Mucosa of descending colon (tissue), 3 donors: Measurements from ENCODE around the gene MYBBP1A. TPM values are rescaled to one million over a fixed set of nuclear protein-coding genes. Genes with fewer than 3 reads are reported as not detected.

Experiments used
- ATAC-seq: fragments of 200-7000 bp; cut with Tn5 transposase; one replicate; pipeline ENCODE4 v1.9.1; 2020; ENCODE audit warnings: mild to moderate bottlenecking, moderate library complexity
- DNase-seq, 3 donors: peaks; one replicate each; pipeline ENCODE4 v3.0.0-alpha.2; 2020
- H3K36me3 ChIP-seq: fragments of 200-600 bp; one replicate; pipeline ENCODE4 v1.8.0; 2021; ENCODE audit warnings: low read depth, mild to moderate bottlenecking
- H3K4me1 ChIP-seq: fragments of 200-600 bp; one replicate; pipeline ENCODE4 v1.8.0; 2021; ENCODE audit warnings: low read depth, mild to moderate bottlenecking
- H3K4me3 ChIP-seq: fragments of 200-600 bp; one replicate; pipeline ENCODE4 v1.8.0; 2021; ENCODE audit warnings: mild to moderate bottlenecking
- H3K9me3 ChIP-seq: fragments of 200-600 bp; one replicate; pipeline ENCODE4 v1.8.0; 2021; ENCODE audit warnings: mild to moderate bottlenecking
- intact Hi-C, 2 donors: fragments of 100-400 bp; cut with DNase I in 1 of 2; cut with micrococcal nuclease in 1 of 2; formaldehyde crosslinking; loops; one replicate each; pipeline versions ENCODE4 v1.11.0 to v1.11.1; 2022; cut with DNase I, micrococcal nuclease
- total RNA-seq, 3 donors: library from RNA; stranded (reverse); fragmentation: NEBNext Ultra II Directional in 2 of 3; extraction: Animal tissue kit (Norgen Biotek cat#: 25700) in 2 of 3; gene quantifications; one replicate each; pipeline versions ENCODE4 v1.2.1 to v1.2.4, GENCODE V29; 2021 to 2023
- TF ChIP-seq, protein P1 (sequence below): fragments of 200-600 bp; IDR thresholded peaks from one replicate; pipeline ENCODE4 v1.8.0; 2022; ENCODE audit warnings: antibody characterized with exemption, mild to moderate bottlenecking
- donor health status: DM: no; HTN: no; CAD: no; lungs with moderate emphysema.
- donor health status: DM: no; HTN: no; CAD: no.
- donor health status: DM: no; HTN: yes; CAD: no.

Gene MYBBP1A
- total RNA-seq, 3 donors from 2014 or later: 32.7 to 41.4 (median 36.7) TPM

DNA sequence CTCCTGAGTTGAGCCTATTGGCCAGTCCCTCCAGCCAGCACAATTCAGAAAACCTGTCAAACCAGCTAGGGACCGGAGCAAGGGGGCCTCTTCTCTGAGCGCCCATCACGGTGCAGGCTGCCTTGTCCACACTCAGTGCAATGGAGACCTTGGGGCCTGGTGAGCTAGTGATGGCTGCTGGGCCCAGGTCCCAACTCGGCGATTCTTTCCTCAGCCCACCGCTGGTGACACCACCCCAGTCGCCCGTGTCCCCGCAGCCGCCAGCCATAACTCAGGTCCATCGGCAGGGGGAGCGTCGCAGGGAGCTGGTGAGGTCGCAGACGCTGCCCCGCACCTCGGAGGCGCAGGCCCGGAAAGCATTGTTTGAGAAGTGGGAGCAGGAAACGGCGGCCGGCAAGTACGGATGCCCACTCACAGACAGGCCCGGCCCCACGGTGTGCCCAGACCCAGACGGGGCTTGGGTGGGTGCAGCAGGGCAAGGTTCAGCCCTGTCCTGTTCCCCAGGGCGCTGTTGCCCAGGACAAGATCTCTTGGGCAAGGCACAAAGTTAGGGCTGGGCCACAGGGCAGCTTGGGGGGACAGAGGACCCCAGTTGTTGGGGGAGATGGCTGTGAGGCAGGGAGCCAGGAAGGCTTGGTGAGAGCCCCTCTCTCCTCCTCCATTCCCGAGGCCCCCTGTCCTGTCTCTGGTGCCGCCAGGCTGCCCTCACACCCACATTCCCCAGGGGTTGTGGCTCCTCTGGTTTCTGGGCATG is 39.9 kb upstream of the MYBBP1A start:
- Histone ChIP-seq H3K36me3 (no peaks in the 10 kb centered on the region), H3K9me3 (no peaks in the 10 kb centered on the region), H3K4me3 (no peak overlapping the region), H3K4me1 (no peaks in the 10 kb centered on the region)
- peak; percentile 71 for ATAC-seq
- DNase-seq: peak in 2 of 3 donors; percentile 47 to 51
- TF ChIP-seq, protein P1, sequence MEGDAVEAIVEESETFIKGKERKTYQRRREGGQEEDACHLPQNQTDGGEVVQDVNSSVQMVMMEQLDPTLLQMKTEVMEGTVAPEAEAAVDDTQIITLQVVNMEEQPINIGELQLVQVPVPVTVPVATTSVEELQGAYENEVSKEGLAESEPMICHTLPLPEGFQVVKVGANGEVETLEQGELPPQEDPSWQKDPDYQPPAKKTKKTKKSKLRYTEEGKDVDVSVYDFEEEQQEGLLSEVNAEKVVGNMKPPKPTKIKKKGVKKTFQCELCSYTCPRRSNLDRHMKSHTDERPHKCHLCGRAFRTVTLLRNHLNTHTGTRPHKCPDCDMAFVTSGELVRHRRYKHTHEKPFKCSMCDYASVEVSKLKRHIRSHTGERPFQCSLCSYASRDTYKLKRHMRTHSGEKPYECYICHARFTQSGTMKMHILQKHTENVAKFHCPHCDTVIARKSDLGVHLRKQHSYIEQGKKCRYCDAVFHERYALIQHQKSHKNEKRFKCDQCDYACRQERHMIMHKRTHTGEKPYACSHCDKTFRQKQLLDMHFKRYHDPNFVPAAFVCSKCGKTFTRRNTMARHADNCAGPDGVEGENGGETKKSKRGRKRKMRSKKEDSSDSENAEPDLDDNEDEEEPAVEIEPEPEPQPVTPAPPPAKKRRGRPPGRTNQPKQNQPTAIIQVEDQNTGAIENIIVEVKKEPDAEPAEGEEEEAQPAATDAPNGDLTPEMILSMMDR: peak; percentile 17
- intact Hi-C loops: no loop called here

DNA sequence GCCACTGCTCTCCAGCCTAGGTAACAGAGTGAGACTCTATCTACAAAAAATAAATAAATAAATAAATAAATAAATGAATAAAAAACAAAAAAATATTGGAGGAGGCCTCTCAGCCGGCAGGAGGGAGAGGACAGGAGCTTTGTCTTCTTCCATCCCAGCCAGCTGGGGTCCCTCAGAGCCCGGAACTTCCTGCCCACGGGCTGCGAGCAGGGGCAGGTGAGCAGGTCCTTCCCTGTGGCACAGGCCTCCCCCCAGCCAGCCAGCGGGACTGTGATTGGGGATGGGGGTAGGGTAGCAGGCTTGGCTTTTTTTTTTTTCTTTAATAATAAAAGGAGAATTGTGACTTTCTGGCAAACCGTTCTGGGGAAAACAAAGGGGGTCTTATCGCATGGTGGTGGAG is 39.2 kb upstream of the MYBBP1A start:
- TF ChIP-seq, protein P1: no peak

DNA sequence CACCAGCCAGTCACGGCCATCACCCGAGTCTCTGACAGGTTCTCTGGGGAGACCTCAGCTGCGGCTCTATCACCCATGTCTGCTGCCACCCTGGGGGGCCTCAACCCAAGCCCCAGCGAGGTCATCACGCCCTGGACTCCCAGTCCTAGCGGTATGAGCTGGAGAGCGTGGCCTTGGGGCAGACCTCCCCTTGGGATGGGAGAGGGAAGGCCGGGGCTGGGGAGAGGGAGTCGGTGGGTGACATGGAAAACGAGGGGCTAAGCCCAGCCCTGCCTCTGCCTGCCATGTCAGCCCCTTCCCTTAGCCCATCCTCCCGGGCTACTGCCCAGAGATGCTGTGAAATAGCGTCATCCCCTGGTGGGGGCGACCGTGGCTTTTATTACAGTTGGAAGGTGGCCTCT is 37.8 kb upstream of the MYBBP1A start:
- TF ChIP-seq, protein P1: no peak
- intact Hi-C loops: no loop called here
- H3K4me1 ChIP-seq: no peaks in the 10 kb centered on the region
- no peaks in the 10 kb centered on the region for H3K9me3 ChIP-seq
- ATAC-seq: no peak
- DNase-seq: no peak
- H3K36me3 ChIP-seq: no peaks in the 10 kb centered on the region
- no peak overlapping the region for H3K4me3 ChIP-seq

More for the DNA sequence above, 39.2 kb upstream of the MYBBP1A start:
- Histone ChIP-seq H3K4me1 (no peaks in the 10 kb centered on the region), H3K4me3 (no peak overlapping the region), H3K9me3 (no peaks in the 10 kb centered on the region), H3K36me3 (no peaks in the 10 kb centered on the region)
- ATAC-seq (no peak), DNase-seq (no peak)
- intact Hi-C loops: no loop called here

DNA sequence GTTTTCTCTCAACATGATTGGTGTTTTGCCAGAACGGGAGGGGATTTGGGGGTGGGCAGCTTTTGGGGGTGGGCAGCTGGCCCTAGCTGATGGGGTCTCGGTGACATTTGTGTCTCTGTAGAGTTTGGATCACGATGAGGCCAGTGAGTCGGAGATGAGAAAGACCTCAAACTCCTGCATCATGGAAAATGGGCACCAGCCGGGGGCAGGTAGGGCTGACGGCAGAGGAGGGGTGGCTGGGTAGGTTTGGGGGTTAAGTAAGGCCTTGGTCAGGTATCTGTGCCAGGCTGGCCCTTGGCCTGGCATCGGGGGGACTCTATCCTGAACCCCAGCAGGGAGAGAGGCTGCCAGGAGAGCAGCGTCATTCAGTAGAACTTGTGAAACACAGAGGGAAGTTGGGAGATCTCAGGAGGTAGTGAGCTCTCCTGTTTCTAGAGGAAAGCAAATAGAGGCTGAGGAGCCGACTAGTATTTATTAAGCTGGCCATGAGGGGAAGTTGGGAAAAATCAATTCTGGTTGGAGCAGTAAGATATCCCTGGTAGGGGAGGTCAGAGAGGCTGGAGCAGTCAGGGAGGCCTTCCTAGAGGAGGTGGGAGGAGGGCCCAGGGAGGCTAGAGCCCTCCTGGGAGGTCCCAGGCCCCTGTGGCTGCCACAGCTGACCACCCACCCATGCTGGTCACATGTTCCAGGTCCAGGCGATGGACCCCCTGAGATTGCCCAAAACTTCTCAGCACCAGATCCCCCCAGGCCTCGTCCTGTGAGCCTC is 37.2 kb upstream of the MYBBP1A start:
- TF ChIP-seq, protein P1: no peak
- no peak for ATAC-seq
- no peaks in the 10 kb centered on the region for H3K4me1 ChIP-seq
- no peaks in the 10 kb centered on the region for H3K36me3 ChIP-seq
- intact Hi-C loops: no loop called here
- no peak for DNase-seq
- H3K9me3 ChIP-seq: no peaks in the 10 kb centered on the region
- H3K4me3 ChIP-seq: no peak overlapping the region

DNA sequence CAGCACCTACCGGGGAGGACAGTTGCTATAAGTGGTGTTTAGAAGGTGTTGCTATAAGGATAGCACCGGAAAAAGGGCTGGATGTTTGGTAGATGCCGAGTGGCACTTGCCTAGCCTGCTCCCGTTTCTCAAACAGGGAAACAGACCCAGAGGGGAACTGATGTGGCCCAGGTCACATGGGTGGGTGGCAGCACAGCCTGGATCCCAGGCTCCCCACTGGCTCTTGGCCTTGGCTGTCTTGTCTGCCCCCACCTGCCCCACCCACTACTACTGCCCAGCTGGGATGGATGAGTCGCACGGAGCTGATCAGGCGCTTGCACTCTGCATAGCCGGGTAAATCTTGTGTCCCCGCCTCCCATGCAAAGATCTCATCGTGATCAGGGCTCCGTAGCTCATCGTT is 36.3 kb upstream of the MYBBP1A start:
- Histone ChIP-seq H3K36me3 (no peaks in the 10 kb centered on the region), H3K9me3 (no peaks in the 10 kb centered on the region), H3K4me1 (no peaks in the 10 kb centered on the region), H3K4me3 (no peak overlapping the region)
- intact Hi-C loops: no loop called here
- TF ChIP-seq, protein P1: no peak
- ATAC-seq (no peak), DNase-seq (no peak)
